ENCODE results near the gene SAG. TPM values are rescaled to one million over a fixed set of nuclear protein-coding genes. Genes with fewer than 3 reads are reported as not detected.

The SAG gene
- total RNA-seq, 2 experiments from 2014 or later, result 0.32 TPM; not detected in 1

- ChIA-PET POLR2A (interaction anchor here (0.7 to 2.2 kb wide), 7 partner anchors 11 to 112 kb away, joined by 3 to 6 read pairs (median 4); no protein-coding TSS in a partner anchor), CTCF (ENCODE audit: unreplicated experiment) (interaction anchor here (0.5 to 0.8 kb wide), 2 partner anchors 64 to 296 kb away, joined by 3 to 4 read pairs; no protein-coding TSS in a partner anchor)
- peaks cover 36% of the 10 kb centered on the region for H3K4me1 ChIP-seq (ENCODE audit: insufficient read depth, low read length, poor library complexity, severe bottlenecking)
- H3K9me3 ChIP-seq (ENCODE audit: low read length), result no peaks in the 10 kb centered on the region
- H4K20me1 ChIP-seq (ENCODE audit: insufficient read depth, low read length), result no peaks in the 10 kb centered on the region
- BruUV-seq (replicated peaks), result no TSS peak
- H3K9me2 ChIP-seq (ENCODE audit: insufficient read depth, low read length), result no peaks in the 10 kb centered on the region
- intact Hi-C loops (cut with micrococcal nuclease; ENCODE audit: unreplicated experiment), result loop anchor here (5.0 kb wide), 1 partner anchor 90 kb away; no protein-coding TSS in a partner anchor
- H2AFZ ChIP-seq (ENCODE audit: low read length), result no peak overlapping the region
- DNase-seq (ENCODE audit: low spot score), result peak; percentile 80
- H3K36me3 ChIP-seq (ENCODE audit: insufficient read depth, low read length), result peaks cover 99% of the 10 kb centered on the region
- H3K27ac ChIP-seq (ENCODE audit: low read depth, low read length, poor library complexity, severe bottlenecking), result peak overlapping the region; percentile 53
- peaks cover 5% of the 10 kb centered on the region; the same call in 1 of the 2 replicates for H3K79me2 ChIP-seq (ENCODE audit: insufficient read depth, low read depth, low read length)
- TF ChIP-seq CTCF (conservative IDR thresholded peaks at IDR 0.05; ENCODE audit: low read length) (no peak), EZH2phosphoT487 (IDR thresholded peaks at IDR 0.05; ENCODE audit: borderline replicate concordance, low read depth, low read length) (no peak)
- no peak overlapping the region for H3K4me3 ChIP-seq (ENCODE audit: low read depth, low read length, poor library complexity, severe bottlenecking)
- H3K4me2 ChIP-seq (ENCODE audit: low read length), result peak overlapping the region; percentile 35; the same call in 1 of the 2 replicates
These were observed 39.9 kb upstream of the SAG start for GRCh38 chr2:233267516-233268245.

GRCh38 chr2:233270366-233270765 lies 37.2 kb upstream of the SAG start:
- Histone ChIP-seq H3K4me1 (ENCODE audit: insufficient read depth, low read length, poor library complexity, severe bottlenecking) (peaks cover 36% of the 10 kb centered on the region), H3K36me3 (ENCODE audit: insufficient read depth, low read length) (peaks cover 99% of the 10 kb centered on the region), H4K20me1 (ENCODE audit: insufficient read depth, low read length) (no peaks in the 10 kb centered on the region), H3K79me2 (ENCODE audit: insufficient read depth, low read depth, low read length) (peaks cover 5% of the 10 kb centered on the region; the same call in 1 of the 2 replicates), H2AFZ (ENCODE audit: low read length) (no peak overlapping the region), H3K4me2 (ENCODE audit: low read length) (peak overlapping the region; percentile 1; the same call in 1 of the 2 replicates), H3K9me3 (ENCODE audit: low read length) (no peaks in the 10 kb centered on the region), H3K27ac (ENCODE audit: low read depth, low read length, poor library complexity, severe bottlenecking) (peak overlapping the region; percentile 43), H3K9me2 (ENCODE audit: insufficient read depth, low read length) (no peaks in the 10 kb centered on the region), H3K4me3 (ENCODE audit: low read depth, low read length, poor library complexity, severe bottlenecking) (no peak overlapping the region)
- peak; percentile 33 for DNase-seq (ENCODE audit: low spot score)
- ChIA-PET CTCF (ENCODE audit: unreplicated experiment) (no interaction called here), POLR2A (interaction anchor here (0.6 to 1.8 kb wide), 7 partner anchors 8 to 497 kb away, joined by 3 to 6 read pairs (median 3); no protein-coding TSS in a partner anchor)
- intact Hi-C loops (cut with micrococcal nuclease; ENCODE audit: unreplicated experiment), result no loop called here
- TSS peak; percentile 4 for BruUV-seq (replicated peaks)
- TF ChIP-seq EZH2phosphoT487 (IDR thresholded peaks at IDR 0.05; ENCODE audit: borderline replicate concordance, low read depth, low read length) (no peak), CTCF (conservative IDR thresholded peaks at IDR 0.05; ENCODE audit: low read length) (no peak)

Data from OCI-LY7 (cell line).